Activated naive CD8-positive, alpha-beta T cell treated with anti-CD3 and anti-CD28 coated beads, Interleukin-2, amount 10 ng/mL, durations not matched to agents 7 days and 5 days (primary cell): Measurements from ENCODE around the gene RIGI. TPM values are rescaled to one million over a fixed set of nuclear protein-coding genes. Genes with fewer than 3 reads are reported as not detected.
"Not testable (repeated sequence)": the region's sequence is repeated elsewhere in the genome, so short reads cannot be mapped to it uniquely, and the experiment has no call there.

Experiments used
- ATAC-seq: fragments of 150-1000 bp; cut with Tn5 transposase; one replicate; pipeline ENCODE4 v1.10.0; 2021; ENCODE audit warnings: low read depth, moderate library complexity
- POLR2A ChIA-PET: fragments of 350-600 bp; sonication (Branson Sonifier 250); formaldehyde crosslinking; loops from one replicate; lab custom pipeline; 2021; ENCODE audit warnings: antibody characterized with exemption; lab: Charles Lee
- DNase-seq: peaks from one replicate; pipeline ENCODE4 v3.0.0; 2021
- H3K27ac Mint-ChIP-seq: one replicate; pipeline ENCODE4 v1.8.0; 2022; ENCODE audit warnings: mild to moderate bottlenecking, mixed read lengths
- H3K27me3 Mint-ChIP-seq: one replicate; pipeline ENCODE4 v1.8.0; 2022; ENCODE audit warnings: mild to moderate bottlenecking, moderate library complexity, mixed read lengths
- H3K36me3 Mint-ChIP-seq: one replicate; pipeline ENCODE4 v1.8.0; 2021; ENCODE audit warnings: mild to moderate bottlenecking, mixed read lengths
- H3K4me1 Mint-ChIP-seq: one replicate; pipeline ENCODE4 v1.8.0; 2021; ENCODE audit warnings: mixed read lengths
- H3K4me3 Mint-ChIP-seq: one replicate; pipeline ENCODE4 v1.8.0; 2022; ENCODE audit warnings: mild to moderate bottlenecking, moderate library complexity, mixed read lengths
- H3K9me3 Mint-ChIP-seq: one replicate; pipeline ENCODE4 v1.8.0; 2021; ENCODE audit warnings: mixed read lengths
- total RNA-seq, 2 experiments: library from RNA; stranded (reverse); gene quantifications; one replicate each; pipeline ENCODE4 v1.2.3, GENCODE V29; 2021

RIGI gene
- total RNA-seq, 2 experiments from 2014 or later = 27.8 to 30.0 TPM

DNA sequence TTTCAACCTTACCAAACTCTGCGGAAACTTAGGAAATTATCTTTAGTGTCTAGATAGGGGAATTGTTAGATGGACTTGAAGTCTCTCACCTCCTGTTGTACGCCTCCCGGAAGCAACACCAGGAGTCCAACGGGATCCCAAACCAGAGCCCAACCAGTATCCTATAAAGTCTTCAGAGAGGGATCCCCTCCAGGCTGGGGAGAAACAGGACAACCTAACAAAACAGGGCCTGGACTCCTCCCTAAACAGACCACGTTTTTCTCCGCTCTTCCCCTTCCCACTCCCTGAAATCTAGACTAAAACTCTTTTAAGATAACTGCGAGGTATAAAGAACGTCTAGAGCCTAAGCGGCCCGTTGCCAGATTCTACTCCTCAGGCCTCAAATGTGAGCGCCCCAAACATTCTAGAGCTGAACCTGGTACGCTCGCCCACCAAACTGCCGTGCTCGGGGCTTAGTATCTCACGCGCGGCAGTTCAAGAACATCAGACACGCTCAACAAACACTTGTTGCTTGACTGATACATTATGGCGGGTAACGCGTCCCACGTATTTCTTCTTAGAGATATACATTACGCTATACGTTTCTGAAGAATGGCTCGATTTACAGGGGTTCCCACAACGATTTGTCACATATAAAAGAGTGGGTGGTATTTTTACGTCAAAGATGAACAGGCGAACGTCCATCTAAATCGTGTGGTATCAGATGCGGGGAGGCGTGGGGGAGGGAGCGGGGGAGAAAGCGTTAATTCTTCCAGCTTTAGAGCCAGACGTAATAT, 25.5 kb upstream of the RIGI start:
- H3K4me1 Mint-ChIP-seq = peaks cover 28% of the 10 kb centered on the region
- POLR2A ChIA-PET = interaction anchor here (0.5 to 4.5 kb wide), 13 partner anchors 14 to 954 kb away, joined by 3 to 47 read pairs (median 5); partner anchors contain the start of genes ACO1, NDUFB6 and RIGI

GRCh38 chr9:32550562-32551275, 24.7 kb upstream of the RIGI start:
- ATAC-seq = peak; percentile 77
- no peaks in the 10 kb centered on the region for H3K27me3 Mint-ChIP-seq
- peaks cover 28% of the 10 kb centered on the region for H3K4me1 Mint-ChIP-seq
- peak overlapping the region; percentile 92 for H3K27ac Mint-ChIP-seq
- H3K4me3 Mint-ChIP-seq = peak overlapping the region; percentile 98
- H3K9me3 Mint-ChIP-seq = no peaks in the 10 kb centered on the region
- peaks cover 14% of the 10 kb centered on the region for H3K36me3 Mint-ChIP-seq
- POLR2A ChIA-PET = interaction anchor here (0.6 to 4.5 kb wide), 14 partner anchors 9 to 448 kb away, joined by 3 to 47 read pairs (median 5); partner anchors contain the start of genes ACO1, NDUFB6 and RIGI
- peak; percentile 94 for DNase-seq

More for the DNA sequence above, 25.5 kb upstream of the RIGI start:
- peaks cover 16% of the 10 kb centered on the region for H3K36me3 Mint-ChIP-seq
- H3K27me3 Mint-ChIP-seq = no peaks in the 10 kb centered on the region
- H3K27ac Mint-ChIP-seq = peak overlapping the region; percentile 92
- H3K9me3 Mint-ChIP-seq = no peaks in the 10 kb centered on the region
- ATAC-seq = peak; percentile 8
- peak overlapping the region; percentile 98 for H3K4me3 Mint-ChIP-seq
- DNase-seq = peak; percentile 62

DNA sequence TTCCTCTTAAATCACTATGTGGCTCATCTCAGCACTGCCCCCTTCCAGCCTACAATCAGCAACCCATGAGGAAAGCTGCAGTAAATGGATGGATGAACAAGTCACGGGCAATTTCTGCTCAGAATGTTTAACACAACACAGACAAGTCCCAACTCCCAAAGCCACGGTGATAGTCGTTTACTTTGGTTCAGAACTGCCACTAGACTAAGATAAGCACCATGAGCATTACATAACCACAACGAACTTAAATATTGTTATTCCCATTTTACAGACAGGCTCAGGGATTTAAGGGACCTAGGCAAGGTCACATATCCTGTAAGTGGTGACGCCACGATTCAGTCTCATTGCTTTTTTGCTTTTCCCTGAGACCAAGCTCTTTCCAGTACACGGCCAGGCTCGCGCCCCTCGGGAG, 24.2 kb upstream of the RIGI start:
- POLR2A ChIA-PET = interaction anchor here (0.6 to 4.5 kb wide), 12 partner anchors 9 to 171 kb away, joined by 3 to 47 read pairs (median 5); partner anchors contain the start of genes ACO1, NDUFB6 and RIGI
- ATAC-seq = no peak
- peaks cover 14% of the 10 kb centered on the region for H3K36me3 Mint-ChIP-seq
- DNase-seq = no peak
- no peaks in the 10 kb centered on the region for H3K9me3 Mint-ChIP-seq
- H3K27me3 Mint-ChIP-seq = no peaks in the 10 kb centered on the region
- H3K4me1 Mint-ChIP-seq = peaks cover 28% of the 10 kb centered on the region
- peak overlapping the region; percentile 81 for H3K27ac Mint-ChIP-seq
- peak overlapping the region; percentile 98 for H3K4me3 Mint-ChIP-seq

- DNase-seq, ATAC-seq, H3K9me3 Mint-ChIP-seq, H3K27me3 Mint-ChIP-seq, H3K27ac Mint-ChIP-seq, H3K4me3 Mint-ChIP-seq, POLR2A ChIA-PET: not testable (repeated sequence)
- H3K4me1 Mint-ChIP-seq = peaks cover 22% of the 10 kb centered on the region
- peaks cover 17% of the 10 kb centered on the region for H3K36me3 Mint-ChIP-seq
Observed at GRCh38 chr9:32548213-32548612, 22.2 kb upstream of the RIGI start.

DNA sequence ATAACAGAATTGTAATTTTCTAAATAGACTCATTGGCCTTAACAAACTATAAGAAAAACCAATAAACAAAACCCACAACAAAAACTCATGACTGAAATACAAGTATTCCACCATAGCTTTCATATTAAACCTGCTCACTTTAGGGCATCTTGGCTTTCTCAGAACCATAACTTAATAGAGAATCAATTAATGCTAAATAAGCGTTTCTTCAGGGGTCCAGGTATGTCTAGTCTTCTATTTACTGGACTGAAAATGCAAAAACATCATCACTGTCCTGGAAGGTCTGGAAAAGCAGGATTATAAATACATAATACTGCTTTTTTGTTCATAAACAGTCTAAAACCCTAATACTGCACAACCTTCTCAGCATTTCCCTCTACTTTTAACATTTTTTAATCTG, 19.9 kb upstream of the RIGI start:
- H3K27me3 Mint-ChIP-seq = no peaks in the 10 kb centered on the region
- ATAC-seq (no peak), DNase-seq (no peak)
- peaks cover 21% of the 10 kb centered on the region for H3K4me1 Mint-ChIP-seq
- POLR2A ChIA-PET = no interaction called here
- H3K27ac Mint-ChIP-seq = no peak overlapping the region
- H3K36me3 Mint-ChIP-seq = peaks cover 23% of the 10 kb centered on the region
- H3K9me3 Mint-ChIP-seq = no peaks in the 10 kb centered on the region
- H3K4me3 Mint-ChIP-seq = no peak overlapping the region

DNA sequence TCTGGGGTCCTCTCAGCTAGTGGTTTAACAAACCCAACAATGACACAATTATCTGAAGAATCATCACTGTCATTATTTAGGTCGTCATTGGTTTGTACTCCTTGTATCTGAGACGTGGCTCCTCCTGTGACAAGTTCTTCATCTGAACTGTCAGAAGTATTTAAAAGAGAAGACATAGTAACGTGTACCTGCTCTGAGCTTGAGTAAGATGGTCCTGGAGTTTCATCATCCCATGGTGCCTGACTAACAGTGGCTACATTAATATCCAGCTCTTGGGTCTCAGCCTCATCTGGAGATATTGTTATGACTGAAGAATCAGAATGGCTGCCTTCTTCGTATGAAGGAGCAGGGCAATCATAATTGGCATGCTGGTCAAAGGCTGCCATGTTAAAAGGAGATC, 17.1 kb upstream of the RIGI start:
- DNase-seq (no peak), ATAC-seq (no peak)
- peaks cover 20% of the 10 kb centered on the region for H3K36me3 Mint-ChIP-seq
- H3K27me3 Mint-ChIP-seq = no peaks in the 10 kb centered on the region
- no peaks in the 10 kb centered on the region for H3K9me3 Mint-ChIP-seq
- POLR2A ChIA-PET = no interaction called here
- H3K4me1 Mint-ChIP-seq = peaks cover 10% of the 10 kb centered on the region
- no peak overlapping the region for H3K27ac Mint-ChIP-seq
- no peak overlapping the region for H3K4me3 Mint-ChIP-seq

GRCh38 chr9:32533816-32534215, 7.8 kb upstream of the RIGI start:
- H3K4me1 Mint-ChIP-seq = no peaks in the 10 kb centered on the region
- no peak for DNase-seq
- no peaks in the 10 kb centered on the region for H3K9me3 Mint-ChIP-seq
- no peak overlapping the region for H3K27ac Mint-ChIP-seq
- H3K36me3 Mint-ChIP-seq = peaks cover 22% of the 10 kb centered on the region
- no peaks in the 10 kb centered on the region for H3K27me3 Mint-ChIP-seq
- no peak for ATAC-seq
- H3K4me3 Mint-ChIP-seq = no peak overlapping the region
- POLR2A ChIA-PET = interaction anchor here (0.8 kb wide), 1 partner anchor 17 kb away, joined by 3 read pairs; no protein-coding TSS in a partner anchor

DNA sequence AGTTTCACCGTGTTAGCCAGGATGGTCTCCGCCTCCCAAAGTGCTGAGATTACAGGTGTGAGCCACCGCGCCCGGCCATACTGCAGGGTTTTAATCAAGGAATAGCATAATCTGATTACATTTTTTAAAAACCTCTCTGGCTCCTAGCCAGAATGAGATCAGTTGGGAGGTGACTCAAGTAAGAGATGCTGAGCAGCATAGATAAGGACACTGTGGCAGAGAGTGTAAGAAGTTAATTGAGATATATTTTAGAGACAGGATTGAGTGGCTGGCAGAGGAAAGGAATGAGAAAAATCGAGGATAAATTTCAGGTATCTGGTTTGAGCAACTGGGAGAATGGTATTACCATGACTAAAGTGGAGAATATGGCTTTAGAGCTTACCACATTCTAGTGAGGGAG, 7.3 kb upstream of the RIGI start:
- ATAC-seq (no peak), DNase-seq (no peak)
- Mint-ChIP-seq H3K4me3 (no peak overlapping the region), H3K4me1 (peaks cover 1% of the 10 kb centered on the region), H3K36me3 (peaks cover 24% of the 10 kb centered on the region), H3K9me3 (no peaks in the 10 kb centered on the region), H3K27me3 (no peaks in the 10 kb centered on the region), H3K27ac (no peak overlapping the region)
- POLR2A ChIA-PET = interaction anchor here (0.8 kb wide), 1 partner anchor 18 kb away, joined by 3 read pairs; no protein-coding TSS in a partner anchor

DNA sequence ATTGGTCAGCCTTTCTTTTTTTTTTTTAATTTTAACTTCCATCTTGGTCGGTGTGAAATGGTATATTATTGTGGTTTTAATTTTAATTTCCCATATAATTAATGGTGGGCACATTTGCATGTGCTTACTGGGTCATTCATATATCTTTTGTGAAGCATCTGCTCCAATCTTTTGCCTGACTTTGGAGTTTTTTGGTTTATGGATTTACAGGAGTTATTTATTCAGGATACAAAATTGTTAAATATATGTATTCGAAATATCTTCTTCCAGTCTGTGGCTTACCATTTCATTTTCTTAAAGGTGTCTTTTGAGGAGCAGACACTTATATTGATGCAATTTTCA, 682 bp upstream of the RIGI start:
- Mint-ChIP-seq H3K4me1 (peaks cover 38% of the 10 kb centered on the region), H3K36me3 (peaks cover 39% of the 10 kb centered on the region), H3K27me3 (no peaks in the 10 kb centered on the region), H3K4me3 (peak overlapping the region; percentile 96), H3K27ac (peak overlapping the region; percentile 90), H3K9me3 (no peaks in the 10 kb centered on the region)
- POLR2A ChIA-PET = interaction anchor here (0.9 to 3.2 kb wide), 5 partner anchors 25 to 763 kb away, joined by 3 to 47 read pairs (median 10); partner anchors contain the start of genes ACO1, NFX1, SMIM27 and TOPORS
- DNase-seq (no peak), ATAC-seq (no peak)

DNA sequence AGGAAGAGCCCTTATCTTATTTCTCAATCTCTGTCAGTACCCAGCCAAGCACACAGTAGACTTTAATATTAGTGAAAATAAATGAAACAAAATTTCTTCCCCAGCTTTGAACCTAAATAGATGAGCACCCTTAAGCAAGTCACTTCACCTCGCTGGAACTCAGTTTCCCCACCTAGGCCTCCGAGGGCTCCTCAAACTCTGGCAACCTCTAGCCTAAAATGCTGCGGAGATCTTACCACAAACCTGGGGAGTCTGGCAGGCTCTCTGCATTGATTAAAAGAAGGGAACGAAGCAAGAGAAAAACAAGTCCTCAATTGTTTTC, 326 bp downstream of the RIGI start:
- Mint-ChIP-seq H3K27me3 (no peaks in the 10 kb centered on the region), H3K9me3 (no peaks in the 10 kb centered on the region), H3K4me1 (peaks cover 39% of the 10 kb centered on the region), H3K4me3 (peak overlapping the region; percentile 96), H3K36me3 (peaks cover 38% of the 10 kb centered on the region), H3K27ac (peak overlapping the region; percentile 90)
- no peak for DNase-seq
- no peak for ATAC-seq
- POLR2A ChIA-PET = interaction anchor here (0.6 to 3.2 kb wide), 9 partner anchors 18 to 764 kb away, joined by 3 to 47 read pairs (median 3); partner anchors contain the start of genes ACO1, DNAJA1, NFX1 and SMIM27

GRCh38 chr9:32524892-32525708, 896 bp downstream of the RIGI start:
- Mint-ChIP-seq H3K4me1 (peaks cover 39% of the 10 kb centered on the region), H3K9me3 (no peaks in the 10 kb centered on the region), H3K27me3 (no peaks in the 10 kb centered on the region), H3K4me3 (peak overlapping the region; percentile 96), H3K36me3 (peaks cover 42% of the 10 kb centered on the region), H3K27ac (peak overlapping the region; percentile 90)
- POLR2A ChIA-PET = interaction anchor here (0.6 to 3.2 kb wide), 8 partner anchors 18 to 500 kb away, joined by 3 to 47 read pairs (median 4); partner anchors contain the start of genes ACO1, DNAJA1, SMIM27 and TOPORS
- DNase-seq = peak; percentile 45
- ATAC-seq = peak; percentile 48

DNA sequence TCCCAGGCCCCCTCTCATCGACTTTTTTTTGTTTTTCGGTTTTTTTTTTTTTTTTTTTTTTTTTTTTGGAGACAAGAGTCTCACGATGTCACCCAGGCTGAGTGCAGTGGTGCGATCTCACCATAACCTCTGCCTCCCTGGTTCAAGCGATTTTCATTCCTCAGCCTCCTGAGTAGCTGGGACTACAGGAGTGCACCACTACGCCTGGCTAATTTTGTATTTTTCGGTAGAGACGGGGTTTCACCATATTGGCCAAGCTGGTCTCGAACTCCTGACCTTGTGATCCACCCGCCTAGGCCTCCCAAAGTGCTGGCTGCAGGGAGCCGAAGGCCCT, 1.5 kb downstream of the RIGI start:
- not testable (repeated sequence) for H3K27me3 Mint-ChIP-seq, ATAC-seq, H3K9me3 Mint-ChIP-seq, DNase-seq
- Mint-ChIP-seq H3K4me1 (peaks cover 39% of the 10 kb centered on the region), H3K36me3 (peaks cover 42% of the 10 kb centered on the region), H3K27ac (peak overlapping the region; percentile 90), H3K4me3 (peak overlapping the region; percentile 96)
- POLR2A ChIA-PET = interaction anchor here (1.2 to 3.2 kb wide), 3 partner anchors 27 to 145 kb away, joined by 3 to 47 read pairs (median 10); partner anchors contain the start of genes ACO1, SMIM27 and TOPORS
